Cardiac muscle cell (in vitro differentiated cells and primary cell): ENCODE results near the gene MAJIN. TPM values are rescaled to one million over a fixed set of nuclear protein-coding genes. Genes with fewer than 3 reads are reported as not detected.

Experiments used
- DNase-seq, 2 donors: peaks; one replicate each; pipeline versions ENCODE4 v3.0.0 to v3.0.0-alpha.2; 2010 to 2017; ENCODE audit warnings: low read depth in 1 of 2, low spot score in 1 of 2
- H3K27ac ChIP-seq: fragments of 200-600 bp; sonication (generic); 2 replicates; pipeline ENCODE4 v1.5.1; 2016
- H3K27me3 ChIP-seq: fragments of 200-600 bp; sonication (generic); 2 replicates; pipeline ENCODE4 v1.6.0; 2016; ENCODE audit warnings: control low read depth
- H3K36me3 ChIP-seq: fragments of 200-600 bp; sonication (generic); 2 replicates; pipeline ENCODE4 v1.5.1; 2016; ENCODE audit warnings: control low read depth
- H3K4me1 ChIP-seq: fragments of 200-600 bp; sonication (generic); 2 replicates; pipeline ENCODE4 v1.8.1; 2017; ENCODE audit warnings: low read depth, mild to moderate bottlenecking, mixed run types
- H3K4me3 ChIP-seq: fragments of 200-600 bp; sonication (generic); 2 replicates; pipeline ENCODE4 v1.5.1; 2016; ENCODE audit warnings: mild to moderate bottlenecking
- H3K9me3 ChIP-seq: fragments of 200-600 bp; sonication (generic); 2 replicates; pipeline ENCODE4 v1.5.1; 2017; ENCODE audit warnings: low read depth, mild to moderate bottlenecking, control low read depth
- polyA plus RNA-seq: library from polyadenylated mRNA; unstranded; fragments of >200 nt; fragmentation: Nextera tagmentation; extraction: Ambion mirVana; gene quantifications from 2 replicates; pipeline ENCODE4 v1.2.1, GENCODE V29; 2016
- total RNA-seq: library from RNA; depleted of rRNA; stranded (reverse); fragments of >200 nt; gene quantifications from 2 replicates; pipeline ENCODE4 v1.2.3, GENCODE V29; 2016
- TF ChIP-seq, protein P1 (sequence below): IDR thresholded peaks from 2 replicates; pipeline ENCODE4 v1.5.1; 2012; ENCODE audit warnings: low read depth, mild to moderate bottlenecking, low read length

The MAJIN gene
- total and polyA plus RNA-seq, 2 experiments from 2014 or later: 0.06 TPM; not detected in 1

DNA sequence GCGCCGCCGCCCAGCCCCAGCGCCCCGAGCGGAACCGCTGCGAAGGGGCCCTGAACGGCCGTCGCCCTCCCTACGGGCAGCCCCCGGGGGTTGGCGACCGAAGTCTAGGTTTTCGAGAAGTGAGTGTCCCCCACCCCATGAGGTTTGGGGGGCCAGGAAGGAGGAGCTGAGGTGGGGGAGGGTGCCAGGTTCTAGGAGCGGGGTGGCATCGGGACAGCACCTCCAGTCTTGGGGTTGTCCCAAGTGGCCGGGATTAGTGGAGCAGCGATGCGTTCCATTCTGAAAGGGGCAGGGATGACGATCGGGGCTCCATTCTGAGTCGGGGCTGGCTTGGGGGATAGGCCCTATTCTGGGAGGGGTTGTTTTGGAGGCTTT, 47.0 kb downstream of the MAJIN start:
- Histone ChIP-seq H3K4me1 (peaks cover 8% of the 10 kb centered on the region), H3K27me3 (no peaks in the 10 kb centered on the region), H3K27ac (no peak overlapping the region), H3K36me3 (no peaks in the 10 kb centered on the region), H3K9me3 (no peaks in the 10 kb centered on the region), H3K4me3 (peak overlapping the region; percentile 95)
- DNase-seq: no peak
- TF ChIP-seq, protein P1, sequence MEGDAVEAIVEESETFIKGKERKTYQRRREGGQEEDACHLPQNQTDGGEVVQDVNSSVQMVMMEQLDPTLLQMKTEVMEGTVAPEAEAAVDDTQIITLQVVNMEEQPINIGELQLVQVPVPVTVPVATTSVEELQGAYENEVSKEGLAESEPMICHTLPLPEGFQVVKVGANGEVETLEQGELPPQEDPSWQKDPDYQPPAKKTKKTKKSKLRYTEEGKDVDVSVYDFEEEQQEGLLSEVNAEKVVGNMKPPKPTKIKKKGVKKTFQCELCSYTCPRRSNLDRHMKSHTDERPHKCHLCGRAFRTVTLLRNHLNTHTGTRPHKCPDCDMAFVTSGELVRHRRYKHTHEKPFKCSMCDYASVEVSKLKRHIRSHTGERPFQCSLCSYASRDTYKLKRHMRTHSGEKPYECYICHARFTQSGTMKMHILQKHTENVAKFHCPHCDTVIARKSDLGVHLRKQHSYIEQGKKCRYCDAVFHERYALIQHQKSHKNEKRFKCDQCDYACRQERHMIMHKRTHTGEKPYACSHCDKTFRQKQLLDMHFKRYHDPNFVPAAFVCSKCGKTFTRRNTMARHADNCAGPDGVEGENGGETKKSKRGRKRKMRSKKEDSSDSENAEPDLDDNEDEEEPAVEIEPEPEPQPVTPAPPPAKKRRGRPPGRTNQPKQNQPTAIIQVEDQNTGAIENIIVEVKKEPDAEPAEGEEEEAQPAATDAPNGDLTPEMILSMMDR: no peak

DNA sequence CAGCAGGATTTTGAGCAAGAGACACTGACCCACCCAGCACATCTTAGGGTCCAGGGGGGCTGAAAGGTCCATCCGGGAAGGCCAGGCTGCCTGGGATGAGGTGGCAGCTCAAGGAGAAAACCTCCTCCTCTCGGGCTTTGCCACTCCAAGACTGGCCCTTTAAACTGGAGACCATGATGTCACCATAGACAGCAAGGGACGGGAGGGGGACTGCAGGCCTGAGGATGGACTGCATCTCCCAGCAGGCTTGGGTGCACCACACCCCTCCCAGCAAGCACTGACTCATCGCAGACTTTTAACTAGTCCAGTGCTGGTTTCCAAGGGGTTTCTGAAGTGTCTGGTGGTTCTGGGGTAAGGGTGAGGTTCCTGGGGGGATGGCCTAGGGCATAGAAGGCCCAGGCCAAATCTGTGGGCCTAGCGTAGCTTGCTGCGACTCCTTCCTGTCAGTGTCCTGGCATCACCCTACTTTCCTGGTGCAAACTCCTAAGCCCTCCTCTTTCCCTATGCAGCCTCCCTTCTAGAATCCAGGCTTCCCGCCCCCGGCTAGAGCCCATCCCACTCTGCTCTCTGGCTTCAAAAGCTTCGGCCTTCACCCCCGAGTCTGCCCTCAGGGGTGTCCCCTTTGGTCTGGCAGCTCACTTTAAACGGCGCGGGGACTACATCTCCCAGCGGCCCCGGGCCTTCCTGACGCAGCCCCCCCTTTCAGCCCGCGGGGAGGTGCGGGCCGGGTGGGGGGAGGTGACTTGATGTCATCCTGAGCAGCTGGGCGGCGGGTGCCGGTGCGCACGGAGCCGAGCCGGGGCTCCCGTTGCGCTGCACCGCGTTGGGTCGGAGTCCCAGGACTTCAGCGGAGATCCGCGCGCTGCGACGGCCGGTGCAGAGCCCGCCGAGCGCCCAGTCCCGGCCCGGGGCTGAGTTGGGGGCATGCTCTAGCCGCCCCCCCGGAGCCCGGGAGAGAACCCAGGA, 47.7 kb downstream of the MAJIN start, which contains the start of gene PPP2R5B:
PPP2R5B (plus strand) TSS at position 746 of the 966 bp plus-strand sequence. CDS start 1,046 bp downstream, outside the sequence.
- TF ChIP-seq, protein P1: no peak
- Histone ChIP-seq H3K4me1 (peaks cover 8% of the 10 kb centered on the region), H3K27me3 (no peaks in the 10 kb centered on the region), H3K27ac (peak within 1 kb of the TSS; percentile 90), H3K4me3 (peak within 1 kb of the TSS; percentile 95), H3K36me3 (no peaks in the 10 kb centered on the region), H3K9me3 (no peaks in the 10 kb centered on the region)
- peak; percentile 92 to 95 for DNase-seq

GRCh38 chr11:64923151-64923661, 48.7 kb downstream of the MAJIN start:
- Histone ChIP-seq H3K36me3 (no peaks in the 10 kb centered on the region), H3K4me3 (no peak overlapping the region), H3K27me3 (no peaks in the 10 kb centered on the region), H3K27ac (no peak overlapping the region), H3K9me3 (no peaks in the 10 kb centered on the region), H3K4me1 (peaks cover 8% of the 10 kb centered on the region)
- no peak for DNase-seq
- TF ChIP-seq, protein P1: no peak

GRCh38 chr11:64921384-64921783, 50.5 kb downstream of the MAJIN start:
- TF ChIP-seq, protein P1: no peak
- DNase-seq: no peak
- Histone ChIP-seq H3K4me1 (peaks cover 8% of the 10 kb centered on the region), H3K9me3 (no peaks in the 10 kb centered on the region), H3K36me3 (no peaks in the 10 kb centered on the region), H3K27ac (no peak overlapping the region), H3K27me3 (no peaks in the 10 kb centered on the region), H3K4me3 (no peak overlapping the region)

GRCh38 chr11:64920124-64920523, 51.8 kb downstream of the MAJIN start:
- Histone ChIP-seq H3K9me3 (no peaks in the 10 kb centered on the region), H3K36me3 (no peaks in the 10 kb centered on the region), H3K27me3 (no peaks in the 10 kb centered on the region), H3K4me1 (peaks cover 16% of the 10 kb centered on the region), H3K4me3 (no peak overlapping the region), H3K27ac (no peak overlapping the region)
- DNase-seq: no peak
- TF ChIP-seq, protein P1: no peak
